NCI-H226 (cell line): ENCODE results near the gene MB21D2.
A peak's percentile ranks its signal among the peaks of the same experiment; 100 is the strongest.
"Not testable (repeated sequence)": the region's sequence is repeated elsewhere in the genome, so short reads cannot be mapped to it uniquely, and the experiment has no call there.

ENCODE experiments used
- DNase-seq: peaks from one replicate; pipeline ENCODE4 v3.0.0-alpha.2; 2015

Gene MB21D2

GRCh38 chr3:192855434-192855833 is 62.2 kb downstream of the MB21D2 start:
- no peak for DNase-seq

- DNase-seq: peak; percentile 85
Observed at GRCh38 chr3:192851821-192852372, 65.8 kb downstream of the MB21D2 start.

- peak; percentile 70 for DNase-seq
Observed at GRCh38 chr3:192850451-192850981, 67.1 kb downstream of the MB21D2 start.

GRCh38 chr3:192849821-192850220 is 67.8 kb downstream of the MB21D2 start:
- DNase-seq: not testable (repeated sequence)

GRCh38 chr3:192848371-192849233 is 69.1 kb downstream of the MB21D2 start:
- DNase-seq: no peak

- no peak for DNase-seq
Observed at GRCh38 chr3:192847941-192848340, 69.7 kb downstream of the MB21D2 start.

- no peak for DNase-seq
Observed at GRCh38 chr3:192845526-192845855, 72.2 kb downstream of the MB21D2 start.

GRCh38 chr3:192844836-192845525 is 72.7 kb downstream of the MB21D2 start:
- no peak for DNase-seq

GRCh38 chr3:192844486-192844765 is 73.2 kb downstream of the MB21D2 start:
- no peak for DNase-seq

GRCh38 chr3:192843723-192844485 is 73.8 kb downstream of the MB21D2 start:
- DNase-seq: no peak

GRCh38 chr3:192843119-192843518 is 74.5 kb downstream of the MB21D2 start:
- no peak for DNase-seq

GRCh38 chr3:192842711-192843110 is 74.9 kb downstream of the MB21D2 start:
- DNase-seq: no peak

GRCh38 chr3:192842138-192842537 is 75.5 kb downstream of the MB21D2 start:
- no peak for DNase-seq

- DNase-seq: no peak
Observed at GRCh38 chr3:192841428-192841827, 76.2 kb downstream of the MB21D2 start.

- DNase-seq: no peak
Observed at GRCh38 chr3:192840143-192840836, 77.4 kb downstream of the MB21D2 start.

- DNase-seq: peak; percentile 73
Observed at GRCh38 chr3:192835818-192836815, 81.5 kb downstream of the MB21D2 start.

GRCh38 chr3:192834428-192834827 is 83.2 kb downstream of the MB21D2 start:
- no peak for DNase-seq

- DNase-seq: peak; percentile 64
Observed at GRCh38 chr3:192833177-192833890, 84.3 kb downstream of the MB21D2 start.

- no peak for DNase-seq
Observed at GRCh38 chr3:192831801-192832347, 85.8 kb downstream of the MB21D2 start.

- DNase-seq: peak; percentile 63
Observed at GRCh38 chr3:192831111-192831644, 86.5 kb downstream of the MB21D2 start.
